GM21390 (cell line): ENCODE data around the gene OXTR.

Experiments
- ATAC-seq: cut with Tn5 transposase; IDR thresholded peaks from one replicate; pipeline ENCODE4 v1.9.1; 2021; ENCODE audit not compliant: unreplicated experiment

OXTR gene

DNA sequence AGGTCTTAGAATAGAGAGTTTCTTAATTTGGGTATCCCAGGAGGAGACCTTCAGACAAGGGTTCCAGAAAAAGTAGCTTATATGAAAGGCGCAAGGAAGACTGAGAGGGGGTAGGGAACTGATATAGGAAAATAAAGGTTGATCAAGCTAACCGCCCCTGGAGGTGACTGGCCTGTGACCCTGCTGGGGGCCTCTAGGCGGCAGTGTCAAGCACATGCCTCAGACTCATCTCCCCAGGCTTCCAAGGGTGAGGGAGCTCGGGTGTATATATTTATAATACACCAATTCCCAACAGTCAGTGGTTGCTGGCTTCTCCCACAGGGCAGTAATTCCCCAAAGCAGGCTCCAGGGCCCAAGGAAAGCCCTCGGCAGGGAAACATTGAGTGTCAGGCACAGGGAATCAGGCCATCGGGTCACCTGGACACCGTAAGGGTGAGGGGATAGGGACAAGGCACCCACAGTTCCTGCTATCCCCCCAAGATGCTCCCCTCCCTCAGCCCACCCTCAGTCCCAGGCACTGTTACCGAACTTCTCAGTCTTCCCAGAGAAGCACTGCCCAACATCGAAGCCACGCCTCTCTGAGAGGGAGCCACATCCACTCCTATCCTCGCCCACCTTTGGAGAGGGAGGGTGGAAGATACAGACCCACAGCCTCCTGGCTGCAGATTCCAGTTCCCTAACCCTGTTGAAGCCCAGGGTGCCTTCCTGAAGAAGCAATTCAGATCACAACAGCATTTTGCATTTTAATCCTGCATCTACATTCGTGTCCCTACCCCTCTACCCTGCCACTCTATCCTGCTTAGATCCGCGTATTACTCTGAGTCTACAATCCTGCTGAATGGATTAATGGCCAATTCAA lies 55.3 kb downstream of the OXTR start:
- ATAC-seq = peak; percentile 57

DNA sequence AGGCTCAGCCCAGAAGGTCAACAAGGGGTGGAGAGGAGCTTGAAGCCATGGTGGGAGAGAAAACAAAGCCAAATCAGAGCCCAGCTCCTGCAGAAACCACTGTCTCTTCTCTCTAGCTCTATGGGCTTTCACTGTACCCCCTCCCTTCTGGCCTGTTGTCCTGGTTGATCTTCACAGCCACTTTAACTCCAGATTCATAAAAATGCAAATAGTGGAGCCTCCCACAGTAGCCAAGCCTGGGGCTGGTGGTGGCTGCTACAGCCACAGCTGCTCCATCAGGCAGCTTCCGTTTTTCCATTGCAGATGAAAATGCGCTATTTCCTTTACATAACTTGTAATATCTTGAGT lies 56.5 kb downstream of the OXTR start:
- ATAC-seq = no peak

GRCh38 chr3:8712045-8712907 lies 57.1 kb downstream of the OXTR start:
- no peak for ATAC-seq

GRCh38 chr3:8709801-8710507 lies 59.5 kb downstream of the OXTR start:
- no peak for ATAC-seq

- no peak for ATAC-seq
Measured at GRCh38 chr3:8709287-8709686, 60.1 kb downstream of the OXTR start.

GRCh38 chr3:8705575-8705974 lies 63.8 kb downstream of the OXTR start:
- ATAC-seq = no peak

GRCh38 chr3:8702560-8702959 lies 66.9 kb downstream of the OXTR start:
- no peak for ATAC-seq
